B cell (primary cell): Measurements from ENCODE around the gene TTLL1. TPM values are rescaled to one million over a fixed set of nuclear protein-coding genes. Genes with fewer than 3 reads are reported as not detected.

Source experiments
- ATAC-seq: fragments of 200-7000 bp; cut with Tn5 transposase; one replicate; pipeline ENCODE4 v1.10.0; 2021; ENCODE audit warnings: low read depth, mild to moderate bottlenecking, moderate number of reproducible peaks, moderate library complexity
- CTCF ChIA-PET: fragments of 350-600 bp; sonication (Branson Sonifier 250); formaldehyde crosslinking; loops from one replicate; lab custom pipeline; 2021; ENCODE audit warnings: antibody characterized with exemption, inconsistent platforms; lab: Charles Lee
- POLR2A ChIA-PET: fragments of 350-600 bp; sonication (Branson Sonifier 250); formaldehyde crosslinking; loops from one replicate; lab custom pipeline; 2021; ENCODE audit warnings: antibody characterized with exemption; lab: Charles Lee
- DNase-seq: peaks from one replicate; pipeline ENCODE4 v3.0.0; 2013
- H2AFZ ChIP-seq: 2 replicates; pipeline ENCODE4 v1.6.1; 2012; ENCODE audit warnings: mild to moderate bottlenecking, low read depth, low read length; ENCODE audit not compliant: insufficient read depth, poor library complexity, severe bottlenecking
- H3K27ac ChIP-seq, 2 donors: 1 replicate in 1 of 2; 2 replicates in 1 of 2; pipeline ENCODE4 v1.5.1; 2012 to 2013; ENCODE audit warnings: low read length in 2 of 2, mild to moderate bottlenecking in 2 of 2, moderate library complexity in 1 of 2
- H3K27me3 ChIP-seq, 4 experiments: fragments of 200-600 bp in 1 of 4; sonication (generic) in 1 of 4; replicated peaks in 1 of 4; 1 replicate in 2 of 4; 2 replicates in 2 of 4; pipeline versions ENCODE4 v1.6.1 to v1.7.0; 2013 to 2016; ENCODE audit warnings: low read length in 3 of 4, mild to moderate bottlenecking in 2 of 4, mixed read lengths in 1 of 4, moderate library complexity in 1 of 4; ENCODE audit not compliant: insufficient read depth in 4 of 4, control insufficient read depth in 3 of 4; ENCODE audit errors: control extremely low read depth in 1 of 4
- H3K36me3 ChIP-seq, 2 experiments: replicated peaks in 1 of 2; 1 replicate in 1 of 2; 2 replicates in 1 of 2; pipeline versions ENCODE4 v1.6.1 to v1.7.1; 2013; ENCODE audit warnings: low read length in 1 of 2; ENCODE audit not compliant: insufficient read depth in 2 of 2, control insufficient read depth in 1 of 2; ENCODE audit errors: control extremely low read depth in 1 of 2, extremely low read depth in 1 of 2
- H3K4me1 ChIP-seq, 2 donors: fragments of 200-600 bp in 1 of 2; sonication (generic) in 1 of 2; 1 replicate in 1 of 2; 2 replicates in 1 of 2; pipeline versions ENCODE4 v1.5.1 to v1.6.1; 2013 to 2017; ENCODE audit warnings: low read length in 2 of 2; ENCODE audit not compliant: control insufficient read depth in 2 of 2, insufficient read depth in 2 of 2
- H3K4me2 ChIP-seq: replicated peaks from 2 replicates; pipeline ENCODE3; 2012; ENCODE audit warnings: mild to moderate bottlenecking, low read depth, low read length; ENCODE audit not compliant: poor library complexity, severe bottlenecking
- H3K4me3 ChIP-seq, 5 experiments: fragments of 200-600 bp in 1 of 5; sonication (generic) in 1 of 5; 1 replicate in 3 of 5; 2 replicates in 2 of 5; pipeline versions ENCODE4 v1.5.1 to v1.7.0; 2011 to 2016; ENCODE audit warnings: low read length in 4 of 5, mild to moderate bottlenecking in 4 of 5, low read depth in 2 of 5, control low read depth in 1 of 5, moderate library complexity in 1 of 5; ENCODE audit not compliant: insufficient read depth in 1 of 5; ENCODE audit errors: control extremely low read depth in 1 of 5, extremely low read depth in 1 of 5
- H3K79me2 ChIP-seq: fragments of 200-600 bp; sonication (generic); one replicate; pipeline ENCODE4 v1.6.0; 2016; ENCODE audit warnings: low read length; ENCODE audit not compliant: control insufficient read depth, insufficient read depth
- H3K9ac ChIP-seq: fragments of 200-600 bp; sonication (generic); 2 replicates; pipeline ENCODE4 v1.6.1; 2017; ENCODE audit warnings: mild to moderate bottlenecking, low read length, moderate library complexity
- H3K9me3 ChIP-seq, 3 donors: one replicate each; pipeline versions ENCODE4 v1.6.1 to v1.7.1; 2013; ENCODE audit warnings: low read length in 2 of 3; ENCODE audit not compliant: control insufficient read depth in 2 of 3, insufficient read depth in 1 of 3; ENCODE audit errors: control extremely low read depth in 1 of 3
- H4K20me1 ChIP-seq: 2 replicates; pipeline ENCODE4 v1.6.0; 2012; ENCODE audit warnings: mild to moderate bottlenecking, low read length; ENCODE audit not compliant: insufficient read depth, control insufficient read depth, poor library complexity, severe bottlenecking
- H3K27ac Mint-ChIP-seq: one replicate; pipeline ENCODE4 v1.8.0; 2021; ENCODE audit warnings: mixed read lengths
- H3K27me3 Mint-ChIP-seq: one replicate; pipeline ENCODE4 v1.8.0; 2021; ENCODE audit warnings: mixed read lengths
- H3K4me1 Mint-ChIP-seq: one replicate; pipeline ENCODE4 v1.8.0; 2021; ENCODE audit warnings: mixed read lengths
- H3K4me3 Mint-ChIP-seq: one replicate; pipeline ENCODE4 v1.8.0; 2021; ENCODE audit warnings: mixed read lengths
- H3K9me3 Mint-ChIP-seq: one replicate; pipeline ENCODE4 v1.8.0; 2022; ENCODE audit warnings: mixed read lengths; ENCODE audit not compliant: insufficient read depth
- EZH2 ChIP-seq: IDR thresholded peaks from 2 replicates; pipeline ENCODE4 v1.6.1; 2012; ENCODE audit warnings: borderline replicate concordance, low read depth, mild to moderate bottlenecking, moderate library complexity, low read length; ENCODE audit not compliant: insufficient read depth, poor library complexity, severe bottlenecking
- WGBS: methylation state at CpG from one replicate; pipeline ENCODE4 v1.1.5; 2013; ENCODE audit warnings: missing lambda C conversion rate; ENCODE audit not compliant: insufficient coverage; 5-methylcytosine and 5-hydroxymethylcytosine counted together
- intact Hi-C: fragments of 100-400 bp; cut with micrococcal nuclease; formaldehyde crosslinking; loops from one replicate; pipeline ENCODE4 v1.10.0; 2022
- polyA plus RNA-seq: library from polyadenylated mRNA; depleted of rRNA; stranded (reverse); fragments of >200 nt; gene quantifications from 2 replicates; pipeline ENCODE4 v1.2.3, GENCODE V29; 2012
- total RNA-seq, 2 donors: library from RNA; stranded (reverse); fragments of 120-200 nt in 1 of 2; gene quantifications; 1 replicate in 1 of 2; 2 replicates in 1 of 2; pipeline versions ENCODE4 v1.2.3 to v1.2.4, GENCODE V29; 2013 to 2022
- TF ChIP-seq, protein P1 (sequence below): fragments of 200-600 bp; IDR thresholded peaks from one replicate; pipeline ENCODE4 v1.8.0; 2022; ENCODE audit warnings: antibody characterized with exemption, mild to moderate bottlenecking

TTLL1 gene
- total and polyA plus RNA-seq, 2 donors (not counting 1 experiment from before 2014, with no cell fraction given), result 3.0 to 3.3 TPM

DNA sequence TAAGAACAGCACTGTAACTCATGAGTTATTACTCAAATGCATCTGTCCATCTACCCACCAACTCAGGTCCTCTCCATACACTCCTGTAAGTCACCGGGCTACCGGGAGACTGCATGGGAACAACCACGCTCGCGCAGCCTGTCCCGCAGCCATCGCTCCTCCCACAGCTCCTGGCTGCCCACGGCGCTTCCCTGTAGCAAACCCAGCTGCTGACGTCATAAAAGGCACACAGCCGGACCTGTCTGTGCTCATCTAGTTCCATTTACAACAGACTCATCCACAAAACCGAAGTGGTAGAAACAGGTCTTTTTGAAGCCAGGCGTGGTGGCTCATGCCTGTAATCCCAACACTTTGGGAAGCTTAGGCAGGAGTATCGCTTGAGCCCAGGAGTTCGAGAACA lies 50.9 kb downstream of the TTLL1 start:
- Histone ChIP-seq H3K9ac (no peak overlapping the region), H4K20me1 (no peaks in the 10 kb centered on the region), H3K4me1 (peaks cover 0 to 6% of the 10 kb centered on the region in 2 donors), H3K27ac (no peak overlapping the region), H3K79me2 (no peaks in the 10 kb centered on the region), H3K4me2 (no peak overlapping the region), H3K36me3 (no peaks in the 10 kb centered on the region), H2AFZ (no peak overlapping the region), H3K4me3 (no peak overlapping the region), H3K27me3 (no peaks in the 10 kb centered on the region), H3K9me3 (no peaks in the 10 kb centered on the region)
- H3K27ac Mint-ChIP-seq, result no peak overlapping the region
- no peaks in the 10 kb centered on the region for H3K27me3 Mint-ChIP-seq
- no peak overlapping the region for H3K4me3 Mint-ChIP-seq
- H3K4me1 Mint-ChIP-seq, result peaks cover 5% of the 10 kb centered on the region
- no peak for TF ChIP-seq EZH2
- TF ChIP-seq, protein P1, sequence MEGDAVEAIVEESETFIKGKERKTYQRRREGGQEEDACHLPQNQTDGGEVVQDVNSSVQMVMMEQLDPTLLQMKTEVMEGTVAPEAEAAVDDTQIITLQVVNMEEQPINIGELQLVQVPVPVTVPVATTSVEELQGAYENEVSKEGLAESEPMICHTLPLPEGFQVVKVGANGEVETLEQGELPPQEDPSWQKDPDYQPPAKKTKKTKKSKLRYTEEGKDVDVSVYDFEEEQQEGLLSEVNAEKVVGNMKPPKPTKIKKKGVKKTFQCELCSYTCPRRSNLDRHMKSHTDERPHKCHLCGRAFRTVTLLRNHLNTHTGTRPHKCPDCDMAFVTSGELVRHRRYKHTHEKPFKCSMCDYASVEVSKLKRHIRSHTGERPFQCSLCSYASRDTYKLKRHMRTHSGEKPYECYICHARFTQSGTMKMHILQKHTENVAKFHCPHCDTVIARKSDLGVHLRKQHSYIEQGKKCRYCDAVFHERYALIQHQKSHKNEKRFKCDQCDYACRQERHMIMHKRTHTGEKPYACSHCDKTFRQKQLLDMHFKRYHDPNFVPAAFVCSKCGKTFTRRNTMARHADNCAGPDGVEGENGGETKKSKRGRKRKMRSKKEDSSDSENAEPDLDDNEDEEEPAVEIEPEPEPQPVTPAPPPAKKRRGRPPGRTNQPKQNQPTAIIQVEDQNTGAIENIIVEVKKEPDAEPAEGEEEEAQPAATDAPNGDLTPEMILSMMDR, result no peak
- CTCF ChIA-PET, result interaction anchor here (0.6 kb wide), 1 partner anchor 8 kb away, joined by 3 read pairs; no protein-coding TSS in a partner anchor
- POLR2A ChIA-PET, result no interaction called here
- ATAC-seq, result no peak
- DNase-seq, result no peak
- intact Hi-C loops, result no loop called here
- no peaks in the 10 kb centered on the region for H3K9me3 Mint-ChIP-seq
- WGBS, result over 99% methylated on average over 15 of the region's 15 CpGs

DNA sequence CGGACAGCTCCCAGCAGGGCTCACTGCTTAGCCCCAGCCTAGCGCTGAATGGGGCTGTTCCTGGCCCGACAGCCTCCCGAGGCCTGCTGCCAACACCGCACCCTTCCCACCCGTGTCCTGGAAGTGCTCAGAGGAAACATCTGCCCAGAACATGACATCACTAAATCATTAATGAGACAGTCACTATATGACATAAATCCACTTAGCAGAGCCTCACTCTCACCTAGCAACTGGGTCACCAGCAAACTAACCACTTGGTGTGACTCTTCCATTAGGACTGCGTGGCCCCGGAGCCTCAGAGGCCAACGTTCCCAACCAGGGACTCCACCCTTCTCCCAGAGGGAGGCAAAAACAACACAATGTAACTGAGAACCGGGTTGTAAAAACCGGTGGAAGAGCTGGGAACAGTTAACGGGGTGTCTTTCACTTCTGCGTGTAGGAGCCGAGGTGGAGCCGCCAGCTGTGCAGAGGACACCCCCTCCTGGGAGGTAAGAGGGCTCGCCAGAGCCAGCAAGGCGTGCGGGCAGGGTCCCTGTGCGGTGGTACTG lies 52.8 kb downstream of the TTLL1 start:
- 56% methylated on average over 18 of the region's 19 CpGs for WGBS
- ChIA-PET POLR2A (no interaction called here), CTCF (interaction anchor here (0.7 to 4.9 kb wide), 2 partner anchors 169 to 310 kb away, joined by 4 to 35 read pairs; no protein-coding TSS in a partner anchor)
- Mint-ChIP-seq H3K9me3 (no peaks in the 10 kb centered on the region), H3K27ac (no peak overlapping the region), H3K4me3 (no peak overlapping the region), H3K4me1 (peaks cover 5% of the 10 kb centered on the region), H3K27me3 (no peaks in the 10 kb centered on the region)
- Histone ChIP-seq H3K27ac (no peak overlapping the region), H3K79me2 (no peaks in the 10 kb centered on the region), H3K36me3 (no peaks in the 10 kb centered on the region), H3K4me1 (peaks cover 0 to 6% of the 10 kb centered on the region in 2 donors), H3K4me2 (no peak overlapping the region), H3K9ac (no peak overlapping the region), H3K4me3 (no peak overlapping the region), H4K20me1 (no peaks in the 10 kb centered on the region), H2AFZ (no peak overlapping the region), H3K27me3 (no peaks in the 10 kb centered on the region), H3K9me3 (no peaks in the 10 kb centered on the region)
- DNase-seq (no peak), ATAC-seq (no peak)
- intact Hi-C loops, result no loop called here
- TF ChIP-seq, protein P1, result no peak
- no peak for TF ChIP-seq EZH2
